Endothelial cell of umbilical vein (primary cell): ENCODE results near the gene TRPM8.
A peak's percentile ranks its signal among the peaks of the same experiment; 100 is the strongest.

ENCODE experiments used
- CTCF ChIP-seq, 2 donors: IDR thresholded peaks; 1 replicate in 1 of 2; 2 replicates in 1 of 2; pipeline ENCODE4 v1.5.1; 2011; ENCODE audit warnings: low read length in 2 of 2, mild to moderate bottlenecking in 2 of 2, moderate library complexity in 2 of 2, control low read depth in 1 of 2, inconsistent platforms in 1 of 2, low read depth in 1 of 2; ENCODE audit not compliant: insufficient read depth in 1 of 2; ENCODE audit errors: extremely low read depth in 1 of 2
- EZH2 ChIP-seq: IDR thresholded peaks from 2 replicates; pipeline ENCODE4 v1.6.1; 2012; ENCODE audit warnings: borderline replicate concordance, low read depth, mild to moderate bottlenecking, moderate library complexity, low read length, inconsistent platforms; ENCODE audit not compliant: severe bottlenecking
- FOS ChIP-seq: IDR thresholded peaks from 2 replicates; pipeline ENCODE4 v1.6.1; 2011; ENCODE audit warnings: mild to moderate bottlenecking, low read length, moderate library complexity, borderline replicate concordance; ENCODE audit not compliant: insufficient read depth
- GATA2 ChIP-seq: IDR thresholded peaks from 2 replicates; pipeline ENCODE4 v1.7.0; 2011; ENCODE audit warnings: low read depth, mild to moderate bottlenecking, moderate library complexity, mixed read lengths, low read length; ENCODE audit not compliant: insufficient read length, insufficient read depth
- MAX ChIP-seq: IDR thresholded peaks from 2 replicates; pipeline ENCODE4 v1.6.1; 2011; ENCODE audit not compliant: insufficient read depth, insufficient read length
- POLR2A ChIP-seq: IDR thresholded peaks from 2 replicates; pipeline ENCODE4 v1.6.1; 2012; ENCODE audit warnings: low read depth, mild to moderate bottlenecking, control low read depth, low read length
- POLR2AphosphoS5 ChIP-seq: IDR thresholded peaks from 2 replicates; pipeline ENCODE4 v1.6.1; 2012; ENCODE audit warnings: low read depth, mild to moderate bottlenecking, control low read depth, low read length, moderate library complexity; ENCODE audit not compliant: insufficient read depth

GRCh38 chr2:234044157-234044556 is 127.0 kb downstream of the TRPM8 start:
- no peak for TF ChIP-seq EZH2
- TF ChIP-seq POLR2AphosphoS5, result no peak
- TF ChIP-seq CTCF (IDR thresholded peaks at IDR 0.05; ENCODE audit: extremely low read depth in 1 of 2, insufficient read depth in 1 of 2, low read depth in 1 of 2, low read length in 2 of 2), result no peak
- no peak for TF ChIP-seq POLR2A
- TF ChIP-seq MAX, result no peak
- peak; percentile 29 for TF ChIP-seq FOS
- TF ChIP-seq GATA2, result peak; percentile 51
